ENCODE results near the gene TMX1.

DNA sequence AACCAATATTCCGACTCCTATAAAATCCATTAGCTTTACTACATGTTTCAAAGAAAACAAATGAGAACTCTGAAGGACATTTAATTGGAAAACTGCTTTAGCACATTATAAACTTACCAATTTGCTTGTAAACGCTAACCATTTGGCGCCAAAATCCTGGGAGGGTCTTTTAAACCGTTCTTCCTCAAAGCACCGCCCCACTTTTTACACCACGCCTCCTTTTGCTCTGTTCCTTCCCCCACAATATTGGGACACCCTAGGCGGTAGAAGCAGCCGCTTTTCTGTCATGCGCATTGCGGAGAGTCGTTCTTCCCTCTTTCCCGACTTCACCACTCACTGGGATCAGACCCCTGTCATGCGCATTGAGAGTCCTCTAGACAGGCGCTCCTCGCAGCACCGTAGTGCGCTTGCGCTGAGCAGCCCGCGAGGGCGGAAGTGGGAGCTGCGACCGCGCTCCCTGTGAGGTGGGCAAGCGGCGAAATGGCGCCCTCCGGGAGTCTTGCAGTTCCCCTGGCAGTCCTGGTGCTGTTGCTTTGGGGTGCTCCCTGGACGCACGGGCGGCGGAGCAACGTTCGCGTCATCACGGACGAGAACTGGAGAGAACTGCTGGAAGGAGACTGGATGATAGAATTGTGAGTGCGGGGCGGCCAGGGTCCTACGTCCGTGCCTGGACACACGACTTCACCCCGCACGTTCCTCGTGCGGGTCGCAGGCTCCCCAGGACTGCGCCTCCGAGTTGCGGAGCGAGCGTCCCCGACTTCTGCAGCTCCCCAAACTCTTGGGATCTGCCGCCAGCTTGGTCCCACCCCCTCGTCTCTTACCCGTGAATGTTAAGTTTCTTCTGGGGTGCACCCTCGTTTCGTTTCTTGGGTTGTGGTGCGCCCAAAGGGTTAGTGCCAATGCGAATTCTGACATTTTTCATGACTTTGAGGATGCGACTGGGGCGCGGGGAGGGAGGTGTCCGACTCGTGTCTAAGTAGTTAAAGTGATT is at the start of gene TMX1:
- TF ChIP-seq, protein P1, sequence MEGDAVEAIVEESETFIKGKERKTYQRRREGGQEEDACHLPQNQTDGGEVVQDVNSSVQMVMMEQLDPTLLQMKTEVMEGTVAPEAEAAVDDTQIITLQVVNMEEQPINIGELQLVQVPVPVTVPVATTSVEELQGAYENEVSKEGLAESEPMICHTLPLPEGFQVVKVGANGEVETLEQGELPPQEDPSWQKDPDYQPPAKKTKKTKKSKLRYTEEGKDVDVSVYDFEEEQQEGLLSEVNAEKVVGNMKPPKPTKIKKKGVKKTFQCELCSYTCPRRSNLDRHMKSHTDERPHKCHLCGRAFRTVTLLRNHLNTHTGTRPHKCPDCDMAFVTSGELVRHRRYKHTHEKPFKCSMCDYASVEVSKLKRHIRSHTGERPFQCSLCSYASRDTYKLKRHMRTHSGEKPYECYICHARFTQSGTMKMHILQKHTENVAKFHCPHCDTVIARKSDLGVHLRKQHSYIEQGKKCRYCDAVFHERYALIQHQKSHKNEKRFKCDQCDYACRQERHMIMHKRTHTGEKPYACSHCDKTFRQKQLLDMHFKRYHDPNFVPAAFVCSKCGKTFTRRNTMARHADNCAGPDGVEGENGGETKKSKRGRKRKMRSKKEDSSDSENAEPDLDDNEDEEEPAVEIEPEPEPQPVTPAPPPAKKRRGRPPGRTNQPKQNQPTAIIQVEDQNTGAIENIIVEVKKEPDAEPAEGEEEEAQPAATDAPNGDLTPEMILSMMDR (IDR thresholded peaks at IDR 0.05 in 2 of 3, conservative IDR thresholded peaks at IDR 0.05 in 1 of 3; ENCODE audit: control insufficient read depth in 2 of 3, extremely low read depth in 1 of 3, insufficient read depth in 1 of 3, low read depth in 3 of 3, low read length in 3 of 3): 0 out of 6 replicates have a peak, but pooled peaks of 1 of the 3 experiments have one; percentile 12
- TF ChIP-seq, protein P2, sequence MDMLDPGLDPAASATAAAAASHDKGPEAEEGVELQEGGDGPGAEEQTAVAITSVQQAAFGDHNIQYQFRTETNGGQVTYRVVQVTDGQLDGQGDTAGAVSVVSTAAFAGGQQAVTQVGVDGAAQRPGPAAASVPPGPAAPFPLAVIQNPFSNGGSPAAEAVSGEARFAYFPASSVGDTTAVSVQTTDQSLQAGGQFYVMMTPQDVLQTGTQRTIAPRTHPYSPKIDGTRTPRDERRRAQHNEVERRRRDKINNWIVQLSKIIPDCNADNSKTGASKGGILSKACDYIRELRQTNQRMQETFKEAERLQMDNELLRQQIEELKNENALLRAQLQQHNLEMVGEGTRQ (IDR thresholded peaks at IDR 0.05; ENCODE audit: borderline replicate concordance, low read depth, low read length): no peak
- TF ChIP-seq POLR2A (IDR thresholded peaks at IDR 0.05; ENCODE audit: low read depth, low read length) (peak; percentile 99), HCFC1 (IDR thresholded peaks at IDR 0.05; ENCODE audit: low read length) (no peak), EGR1 (IDR thresholded peaks at IDR 0.05; ENCODE audit: borderline replicate concordance in 1 of 2, low read depth in 2 of 2, low read length in 2 of 2) (peak in 1 of 2 experiments; percentile 37; a peak in 1 of 3 replicates), ZSCAN29 (IDR thresholded peaks at IDR 0.05) (no peak), POLR2AphosphoS5 (IDR thresholded peaks at IDR 0.05; ENCODE audit: low read length) (peak; percentile 96), RAD21 (IDR thresholded peaks at IDR 0.05; ENCODE audit: insufficient read depth, low read depth, low read length) (no peak), EP300 (IDR thresholded peaks at IDR 0.05; ENCODE audit: borderline replicate concordance in 1 of 2, control insufficient read depth in 1 of 2, low read depth in 2 of 2, low read length in 2 of 2) (no peak)
- TF ChIP-seq, protein P3, sequence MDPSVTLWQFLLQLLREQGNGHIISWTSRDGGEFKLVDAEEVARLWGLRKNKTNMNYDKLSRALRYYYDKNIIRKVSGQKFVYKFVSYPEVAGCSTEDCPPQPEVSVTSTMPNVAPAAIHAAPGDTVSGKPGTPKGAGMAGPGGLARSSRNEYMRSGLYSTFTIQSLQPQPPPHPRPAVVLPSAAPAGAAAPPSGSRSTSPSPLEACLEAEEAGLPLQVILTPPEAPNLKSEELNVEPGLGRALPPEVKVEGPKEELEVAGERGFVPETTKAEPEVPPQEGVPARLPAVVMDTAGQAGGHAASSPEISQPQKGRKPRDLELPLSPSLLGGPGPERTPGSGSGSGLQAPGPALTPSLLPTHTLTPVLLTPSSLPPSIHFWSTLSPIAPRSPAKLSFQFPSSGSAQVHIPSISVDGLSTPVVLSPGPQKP (IDR thresholded peaks at IDR 0.05; ENCODE audit: low read depth, low read length): peak; percentile 61; the same call in 1 of the 2 replicates
